Upper lobe of left lung (tissue), 6 donors: Measurements from ENCODE around the gene ROBO1. TPM values are rescaled to one million over a fixed set of nuclear protein-coding genes. Genes with fewer than 3 reads are reported as not detected.
A peak's percentile ranks its signal among the peaks of the same experiment; 100 is the strongest.

Experiments
- ATAC-seq, 2 donors: fragments of 200-7000 bp; cut with Tn5 transposase; one replicate each; pipeline ENCODE4 v1.9.1; 2022; ENCODE audit warnings: mild to moderate bottlenecking in 2 of 2, moderate library complexity in 2 of 2; ENCODE audit not compliant: low FRiP score in 2 of 2
- DNase-seq, 2 donors: peaks; one replicate each; pipeline ENCODE4 v3.0.0-alpha.2; 2019 to 2020
- H3K27ac ChIP-seq, 4 donors: fragments of 200-600 bp; sonication (generic); one replicate each; pipeline ENCODE4 v1.5.1; 2016 to 2019
- H3K27me3 ChIP-seq, 4 donors: fragments of 200-600 bp; sonication (generic); one replicate each; pipeline ENCODE4 v1.5.1; 2017 to 2019
- H3K36me3 ChIP-seq, 4 donors: fragments of 200-600 bp; sonication (generic); one replicate each; pipeline ENCODE4 v1.5.1; 2016 to 2019
- H3K4me1 ChIP-seq, 4 donors: fragments of 200-600 bp; sonication (generic); one replicate each; pipeline ENCODE4 v1.5.1; 2018 to 2019
- H3K4me3 ChIP-seq, 4 donors: fragments of 200-600 bp; sonication (generic); one replicate each; pipeline ENCODE4 v1.5.1; 2017 to 2019; ENCODE audit warnings: mild to moderate bottlenecking in 2 of 4, moderate library complexity in 1 of 4
- H3K9me3 ChIP-seq, 4 donors: fragments of 200-600 bp; sonication (generic); one replicate each; pipeline ENCODE4 v1.5.1; 2018 to 2019
- CTCF ChIP-seq, 6 experiments: fragments of 450-650 bp in 4 of 6; fragments of 200-600 bp in 2 of 6; sonication (generic) in 2 of 6; IDR thresholded peaks; one replicate each; pipeline ENCODE4 v1.5.1; 2016 to 2019; ENCODE audit warnings: antibody characterized with exemption in 6 of 6
- EP300 ChIP-seq, 4 donors: sonication (generic); formaldehyde crosslinking; IDR thresholded peaks; one replicate each; pipeline ENCODE4 v1.5.1; 2017; ENCODE audit warnings: antibody characterized with exemption in 4 of 4, control low read depth in 2 of 4
- POLR2A ChIP-seq, 4 donors: fragments of 450-650 bp; IDR thresholded peaks; one replicate each; pipeline ENCODE4 v1.5.1; 2016 to 2017; ENCODE audit warnings: antibody characterized with exemption in 4 of 4, mild to moderate bottlenecking in 2 of 4
- POLR2AphosphoS5 ChIP-seq, 2 donors: sonication (generic); formaldehyde crosslinking; IDR thresholded peaks; one replicate each; pipeline ENCODE4 v1.5.1; 2017; ENCODE audit warnings: antibody characterized with exemption in 2 of 2
- WGBS, 2 donors: methylation state at CpG; one replicate each; pipeline ENCODE4 v1.1.5; 2017 to 2018; 5-methylcytosine and 5-hydroxymethylcytosine counted together
- total RNA-seq, 6 donors: library from RNA; depleted of rRNA in 4 of 6; stranded (reverse); fragments of >200 nt in 4 of 6; gene quantifications; one replicate each; pipeline versions ENCODE4 v1.1.0 to v1.2.1, GENCODE V29; 2016 to 2021
- donor health status: DM: no; HTN: no; CAD: no; lungs with moderate emphysema.
- donor health status: DM: no; HTN: yes; CAD: no; lungs with severe emphysema.

ROBO1 gene
- total RNA-seq, 6 donors from 2014 or later, result 10.5 to 29.0 (median 18.0) TPM

- Histone ChIP-seq H3K4me3 (no peak overlapping the region), H3K27ac (no peak overlapping the region), H3K4me1 (no peaks in the 10 kb centered on the region), H3K9me3 (no peaks in the 10 kb centered on the region), H3K27me3 (no peaks in the 10 kb centered on the region), H3K36me3 (no peaks in the 10 kb centered on the region)
- DNase-seq (no peak), ATAC-seq (no peak)
- 26 to 42% methylated on average over 1 of the region's 1 CpG for WGBS, 2 donors
- TF ChIP-seq EP300 (IDR thresholded peaks at IDR 0.05), result no peak
Observed at GRCh38 chr3:79263423-79263822, 504.4 kb downstream of the ROBO1 start.

GRCh38 chr3:79258479-79258878 is 509.3 kb downstream of the ROBO1 start:
- peak in 1 of 2 donors; percentile 61 for ATAC-seq

GRCh38 chr3:79257791-79258190 is 510.0 kb downstream of the ROBO1 start:
- Histone ChIP-seq H3K27ac (no peak overlapping the region), H3K4me3 (no peak overlapping the region), H3K36me3 (no peaks in the 10 kb centered on the region), H3K4me1 (no peaks in the 10 kb centered on the region), H3K9me3 (no peaks in the 10 kb centered on the region), H3K27me3 (no peaks in the 10 kb centered on the region)
- DNase-seq (no peak), ATAC-seq (no peak)
- TF ChIP-seq CTCF (IDR thresholded peaks at IDR 0.05) (no peak), POLR2AphosphoS5 (IDR thresholded peaks at IDR 0.05) (no peak), POLR2A (IDR thresholded peaks at IDR 0.05) (no peak), EP300 (IDR thresholded peaks at IDR 0.05) (no peak)
- 78 to 86% methylated on average over 1 of the region's 1 CpG for WGBS, 2 donors

More at GRCh38 chr3:79258479-79258878, 509.3 kb downstream of the ROBO1 start:
- Histone ChIP-seq H3K27ac (no peak overlapping the region), H3K4me3 (no peak overlapping the region), H3K9me3 (no peaks in the 10 kb centered on the region), H3K27me3 (no peaks in the 10 kb centered on the region), H3K4me1 (no peaks in the 10 kb centered on the region), H3K36me3 (no peaks in the 10 kb centered on the region)
- no peak for DNase-seq
- TF ChIP-seq EP300 (IDR thresholded peaks at IDR 0.05) (no peak), POLR2AphosphoS5 (IDR thresholded peaks at IDR 0.05) (no peak), POLR2A (IDR thresholded peaks at IDR 0.05) (no peak), CTCF (IDR thresholded peaks at IDR 0.05) (no peak)
- WGBS, 2 donors, result 78 to 87% methylated on average over 1 of the region's 1 CpG

- Histone ChIP-seq H3K36me3 (no peaks in the 10 kb centered on the region), H3K27ac (no peak overlapping the region), H3K9me3 (no peaks in the 10 kb centered on the region), H3K4me1 (no peaks in the 10 kb centered on the region), H3K27me3 (no peaks in the 10 kb centered on the region), H3K4me3 (no peak overlapping the region)
- no peak for TF ChIP-seq CTCF (IDR thresholded peaks at IDR 0.05)
- no peak for TF ChIP-seq POLR2AphosphoS5 (IDR thresholded peaks at IDR 0.05)
- no peak for TF ChIP-seq POLR2A (IDR thresholded peaks at IDR 0.05)
- no peak for TF ChIP-seq EP300 (IDR thresholded peaks at IDR 0.05)
- WGBS, 2 donors, result 70 to 80% methylated on average over 2 of the region's 2 CpGs
- DNase-seq (no peak), ATAC-seq (no peak)
Observed at GRCh38 chr3:79255702-79256101, 512.1 kb downstream of the ROBO1 start.

- Histone ChIP-seq H3K4me1 (no peaks in the 10 kb centered on the region), H3K4me3 (no peak overlapping the region), H3K36me3 (no peaks in the 10 kb centered on the region), H3K27ac (no peak overlapping the region), H3K9me3 (no peaks in the 10 kb centered on the region), H3K27me3 (no peaks in the 10 kb centered on the region)
- ATAC-seq (no peak), DNase-seq (no peak)
- TF ChIP-seq POLR2A (IDR thresholded peaks at IDR 0.05) (no peak), CTCF (IDR thresholded peaks at IDR 0.05) (no peak), EP300 (IDR thresholded peaks at IDR 0.05) (no peak), POLR2AphosphoS5 (IDR thresholded peaks at IDR 0.05) (no peak)
- WGBS, 2 donors, result 92 to 99% methylated on average over 5 of the region's 5 CpGs
Observed at GRCh38 chr3:79255292-79255691, 512.5 kb downstream of the ROBO1 start.
